HG03571 (cell line): ENCODE data around the gene EMSY.

ENCODE experiments used
- ATAC-seq: cut with Tn5 transposase; IDR thresholded peaks from one replicate; pipeline ENCODE4 v1.9.1; 2021; ENCODE audit not compliant: unreplicated experiment

Gene EMSY

DNA sequence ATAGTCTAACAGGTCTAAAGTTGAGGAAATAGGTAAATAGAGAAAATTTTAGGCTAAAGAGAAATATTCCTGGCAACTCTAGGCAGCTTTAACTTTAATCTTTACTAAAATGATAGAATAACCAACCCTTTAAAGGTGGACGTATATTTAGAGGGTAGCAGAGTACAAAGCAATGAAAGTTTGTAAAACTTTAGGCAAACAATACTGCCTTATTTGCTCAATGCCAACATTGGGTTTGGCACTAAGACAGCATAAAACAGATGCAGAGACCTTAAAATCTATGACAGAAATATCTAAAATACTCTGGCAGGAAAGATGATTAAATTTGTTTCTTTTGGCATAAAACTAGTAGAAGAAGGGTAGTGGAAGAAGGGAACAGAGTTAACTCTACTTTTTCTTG, 70.7 kb downstream of the EMSY start:
- ATAC-seq, result no peak

DNA sequence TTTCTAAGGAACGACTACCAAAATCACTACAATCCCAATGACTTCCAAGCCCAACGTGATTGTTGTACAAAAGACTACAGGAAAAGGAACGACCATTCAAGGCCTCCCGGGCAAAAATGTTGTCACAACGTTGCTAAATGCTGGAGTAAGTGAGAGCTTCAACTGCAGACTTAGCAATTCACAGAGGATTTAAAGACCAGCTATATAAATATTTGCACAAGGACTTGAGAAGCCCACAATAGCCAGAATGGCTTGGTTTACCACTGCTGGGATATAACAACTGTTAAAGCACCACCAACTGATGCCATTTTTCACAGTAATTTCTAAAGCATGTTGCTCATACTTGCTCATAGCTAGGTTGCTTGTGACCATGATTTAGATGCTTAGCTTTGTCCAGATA, 78.3 kb downstream of the EMSY start:
- no peak for ATAC-seq

DNA sequence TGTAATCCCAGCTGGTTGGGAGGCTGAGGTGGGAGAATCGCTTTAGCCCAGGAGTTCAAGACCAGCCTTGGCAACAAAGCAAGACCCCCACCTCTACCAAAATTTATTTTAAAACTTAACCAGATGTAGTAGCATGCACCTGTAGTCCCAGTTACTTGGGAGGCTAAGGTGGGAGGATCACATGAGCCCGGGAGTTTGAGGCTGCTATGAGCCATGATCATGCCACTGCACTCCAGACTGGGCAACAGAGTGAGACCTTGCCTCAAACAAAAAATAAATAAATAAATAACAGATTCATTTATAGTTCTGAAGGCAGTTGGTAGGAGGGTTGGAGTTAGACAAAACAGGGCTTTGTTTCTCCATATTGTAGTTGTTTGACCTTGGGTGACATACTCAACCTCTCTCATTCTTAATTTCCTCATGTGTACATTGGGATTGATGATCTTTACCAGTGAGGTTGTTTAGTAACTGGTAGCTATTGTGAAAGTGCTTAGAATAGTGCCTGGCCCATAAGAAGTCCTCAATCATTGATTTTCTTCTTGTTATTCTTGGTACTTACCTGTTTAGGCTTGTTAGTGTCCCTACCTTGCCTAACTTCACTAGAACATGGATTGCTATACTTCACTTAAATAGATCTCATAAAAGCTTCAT, 79.1 kb downstream of the EMSY start:
- no peak for ATAC-seq

DNA sequence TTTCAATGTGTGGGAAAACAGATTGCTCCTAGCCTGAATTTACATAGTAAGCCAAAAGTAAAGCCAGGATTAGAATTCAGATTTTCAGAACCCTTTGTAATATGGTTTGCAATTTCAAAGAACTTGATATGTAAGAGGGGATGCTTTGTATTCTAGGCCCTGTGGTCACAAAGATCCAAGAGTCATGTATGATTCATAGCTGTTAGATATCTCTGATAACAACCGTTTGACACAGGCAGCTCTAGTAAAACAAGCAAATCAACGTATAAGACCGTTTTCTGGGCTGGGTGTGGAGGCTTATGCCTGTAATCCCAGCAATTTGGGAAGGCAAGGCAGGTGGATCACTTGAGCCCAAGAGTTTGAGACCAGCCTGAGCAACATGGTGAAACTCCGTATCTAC, 79.6 kb downstream of the EMSY start:
- no peak for ATAC-seq

DNA sequence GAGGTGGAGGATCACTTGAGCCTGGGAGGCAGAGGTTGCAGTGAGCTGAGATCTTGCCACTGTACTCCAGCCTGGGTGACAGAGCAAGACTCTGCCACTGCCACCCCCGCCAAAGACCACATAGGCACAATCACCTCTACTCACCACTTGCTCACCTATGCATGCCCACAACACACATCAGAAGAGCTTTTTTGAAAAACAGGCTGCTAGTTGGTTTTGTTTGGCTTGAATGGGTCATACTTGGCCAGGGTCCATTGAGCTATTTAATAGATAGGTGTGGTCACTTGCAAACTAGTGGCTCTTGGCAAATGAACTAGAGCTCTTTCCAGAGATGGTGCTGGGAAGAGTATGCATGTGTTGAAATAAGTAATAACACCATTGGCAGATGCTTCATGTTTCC, 80.1 kb downstream of the EMSY start:
- no peak for ATAC-seq

DNA sequence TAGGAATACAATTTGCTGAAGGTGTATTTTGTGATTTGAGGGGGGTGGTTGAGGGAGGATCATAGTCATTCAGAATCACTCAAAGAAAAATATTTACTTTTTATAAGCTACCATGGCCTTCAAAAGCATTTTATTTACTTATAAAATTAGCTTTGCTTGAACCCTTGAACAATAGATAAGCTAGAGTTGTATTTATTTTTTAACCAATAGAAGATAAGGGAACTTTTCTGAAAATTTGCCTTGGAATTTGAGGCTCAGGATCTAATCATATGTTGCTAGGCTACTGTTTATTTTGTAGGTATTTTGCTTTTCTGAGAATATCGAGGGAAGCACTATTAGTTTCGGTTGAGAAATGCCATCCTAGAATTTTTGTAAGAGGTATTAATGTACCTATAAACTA, 82.1 kb downstream of the EMSY start:
- no peak for ATAC-seq

DNA sequence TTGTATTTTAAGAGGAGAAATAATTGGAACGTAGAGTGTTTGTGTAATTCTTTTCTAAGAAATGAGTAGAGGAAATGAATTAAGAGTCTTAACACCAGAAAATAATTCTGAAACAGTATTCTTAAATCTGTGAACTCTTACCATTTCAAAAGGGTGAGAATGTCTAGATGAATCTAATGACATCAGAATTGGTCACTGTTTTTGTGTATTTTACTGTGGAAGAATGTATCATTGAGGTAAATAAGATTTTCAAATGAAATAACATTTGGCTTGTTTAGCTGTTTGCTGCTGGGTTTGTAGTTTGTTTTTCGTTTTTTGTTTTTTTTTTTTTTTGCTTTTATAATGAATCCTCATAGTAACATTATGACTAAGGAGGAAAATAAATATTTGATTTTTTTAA, 97.6 kb downstream of the EMSY start:
- ATAC-seq, result no peak

DNA sequence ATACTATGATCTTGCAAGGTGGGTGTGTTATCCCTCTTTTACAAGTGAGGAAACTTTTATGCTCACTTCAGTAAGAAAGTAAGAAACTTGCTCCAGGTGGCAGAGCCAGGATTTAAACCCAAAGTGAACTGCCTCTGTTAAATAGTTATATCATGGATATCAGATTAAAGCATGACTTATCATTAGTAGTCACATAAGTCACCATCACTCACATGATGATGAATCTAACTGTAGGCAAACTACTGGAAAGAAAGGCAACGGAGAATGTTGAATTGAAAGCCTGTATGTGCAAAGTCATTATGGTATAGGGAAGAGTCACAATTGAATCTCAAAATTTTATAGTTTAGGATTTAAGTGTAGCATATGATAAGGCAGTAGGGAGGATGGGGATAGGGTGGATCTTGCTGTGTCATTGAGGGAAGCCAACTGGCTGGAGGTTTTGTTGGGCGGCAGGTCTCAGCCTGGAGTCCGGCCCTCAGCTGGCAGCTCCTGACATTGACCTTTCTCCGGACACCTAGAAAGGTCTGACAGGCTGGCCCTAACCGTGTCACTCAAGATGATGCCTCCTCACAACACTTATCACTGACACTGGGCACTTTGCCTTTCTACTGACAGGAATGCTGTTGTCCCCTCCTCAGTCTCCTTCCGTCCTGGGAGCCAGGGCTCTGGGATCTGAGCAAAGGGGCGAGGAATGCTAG, 98.3 kb downstream of the EMSY start:
- no peak for ATAC-seq

DNA sequence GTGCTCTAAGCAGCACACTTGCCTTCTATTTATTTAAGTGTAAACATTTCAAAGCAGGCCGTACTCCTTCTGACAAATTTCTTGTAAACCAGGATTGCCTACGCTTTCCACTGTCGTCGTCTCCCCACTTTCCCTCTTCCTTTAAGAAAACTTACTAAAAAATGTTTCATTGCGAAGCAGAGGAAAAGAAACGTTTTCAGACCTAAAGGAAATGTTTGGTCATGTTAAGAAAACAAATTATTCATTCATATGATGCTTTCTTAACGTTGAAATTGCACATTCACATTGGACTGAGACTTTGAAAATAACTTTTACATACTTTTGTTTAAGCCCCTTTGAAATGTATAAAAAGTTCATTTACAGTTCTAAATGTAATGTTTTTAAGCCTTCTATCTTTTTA, 106.0 kb downstream of the EMSY start:
- no peak for ATAC-seq

DNA sequence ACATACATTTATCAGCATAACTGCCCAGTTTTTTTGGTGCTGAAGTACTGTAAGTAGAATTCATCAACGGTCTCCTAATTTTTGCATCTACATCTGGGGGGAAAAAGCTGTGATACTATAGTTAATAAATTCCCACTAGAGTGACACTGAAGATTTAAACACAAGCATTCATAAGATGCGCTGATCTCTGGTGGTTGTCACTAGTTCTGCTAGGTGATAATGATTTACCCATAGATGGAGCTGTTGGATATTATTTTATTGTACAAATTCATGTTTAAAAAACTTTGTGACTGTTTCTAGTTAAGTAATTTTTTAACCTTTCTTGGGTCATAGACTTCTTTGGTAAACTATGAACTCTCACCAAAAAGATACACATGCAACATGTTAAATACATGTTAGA, 106.6 kb downstream of the EMSY start:
- no peak for ATAC-seq

DNA sequence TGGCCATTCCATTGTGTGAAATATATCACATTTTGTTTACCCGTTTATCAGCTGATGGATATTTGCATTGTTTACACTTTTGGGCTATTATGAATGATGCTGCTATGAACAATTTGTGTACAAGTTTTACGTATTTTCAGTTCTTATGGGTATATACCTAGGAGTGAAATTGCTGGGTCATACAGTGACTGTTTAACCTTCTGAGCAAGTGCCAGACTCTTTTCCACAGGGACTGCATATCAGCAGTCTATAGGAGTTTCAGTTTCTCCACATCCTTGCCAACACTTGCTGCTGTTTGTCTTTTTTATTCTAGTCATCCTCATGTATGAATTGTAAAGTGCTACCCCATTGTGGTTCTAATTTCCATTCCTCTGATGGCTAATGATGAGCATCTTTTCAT, 108.2 kb downstream of the EMSY start:
- no peak for ATAC-seq

DNA sequence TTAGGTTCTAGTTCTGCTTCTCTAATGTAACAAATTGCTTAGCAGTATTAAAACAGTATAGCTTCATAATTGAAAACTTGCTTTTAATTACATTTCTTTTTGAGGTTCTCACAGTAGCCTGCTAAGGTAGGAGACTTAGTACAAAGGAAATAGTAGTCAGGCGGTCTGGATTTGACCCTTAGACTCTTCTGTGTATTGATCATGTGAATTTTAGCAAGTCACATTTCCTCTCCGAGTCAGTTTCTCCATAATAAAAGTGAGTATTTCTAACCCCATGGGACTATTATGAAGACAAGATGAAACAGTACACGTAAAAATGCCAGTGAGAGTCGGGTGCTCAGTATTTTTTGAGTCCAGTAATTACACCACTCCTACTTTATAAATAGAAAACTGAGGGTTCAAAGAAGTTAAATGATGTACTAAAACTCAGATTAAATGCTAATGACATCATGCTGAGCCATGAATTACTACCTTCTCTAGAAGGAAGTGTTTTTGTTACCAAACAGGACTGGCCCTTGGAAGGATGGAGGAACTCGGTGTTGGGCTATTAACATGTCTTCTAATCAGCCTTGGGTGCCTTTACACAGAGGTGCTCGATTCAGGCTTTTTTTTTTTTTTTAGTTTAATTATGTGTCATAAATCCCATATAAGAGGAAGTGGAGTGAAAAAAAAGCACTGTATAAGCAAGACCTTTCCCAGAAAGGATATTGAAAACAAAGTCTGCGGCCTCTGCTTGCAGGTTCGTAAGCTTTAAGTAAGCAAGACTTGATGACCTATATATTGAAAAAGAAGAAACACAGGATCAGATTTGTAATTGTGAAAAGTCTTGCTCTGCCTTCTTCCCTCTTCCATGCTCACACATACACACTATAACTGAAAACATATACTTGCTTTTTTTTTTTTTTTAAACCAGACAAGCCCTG, 109.0 kb downstream of the EMSY start:
- no peak for ATAC-seq

DNA sequence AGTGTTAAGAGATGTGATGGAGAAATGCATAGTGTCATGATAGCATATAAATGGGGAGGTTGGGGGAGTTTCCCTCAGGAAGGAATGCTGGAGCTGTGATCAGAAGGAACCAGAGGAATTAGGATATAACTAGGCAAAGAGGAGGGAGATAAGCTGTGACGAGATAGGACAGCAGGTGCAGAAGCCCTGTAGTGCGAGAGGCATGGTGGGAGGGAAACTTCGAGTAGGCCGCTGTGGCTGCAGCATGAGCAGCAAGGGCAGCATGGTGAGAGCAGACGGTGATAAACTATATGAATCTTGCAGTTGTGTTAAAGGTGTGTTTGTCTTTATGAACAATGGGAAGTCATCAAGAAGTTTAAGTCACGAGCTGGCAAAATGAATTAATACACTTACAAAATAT, 109.9 kb downstream of the EMSY start:
- no peak for ATAC-seq

DNA sequence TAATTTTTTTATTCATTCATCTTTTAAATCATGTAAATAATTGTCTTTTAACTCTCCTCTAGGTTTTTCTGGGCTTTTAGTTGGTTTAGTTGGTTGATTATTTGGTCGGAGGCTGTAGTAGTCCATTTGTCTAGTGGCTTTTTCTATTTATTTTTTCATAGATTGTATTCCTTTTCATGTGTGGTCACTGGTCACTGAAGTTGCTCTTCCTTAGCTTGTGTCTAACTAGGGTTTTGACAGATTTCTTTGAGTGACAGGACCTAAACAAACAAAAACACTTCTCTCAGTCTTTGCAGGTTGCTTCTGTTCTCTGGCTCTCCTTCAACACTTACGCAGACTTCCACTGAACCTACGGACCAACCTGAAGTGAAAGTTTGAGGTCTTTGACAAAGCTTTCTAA, 112.6 kb downstream of the EMSY start:
- ATAC-seq, result no peak

DNA sequence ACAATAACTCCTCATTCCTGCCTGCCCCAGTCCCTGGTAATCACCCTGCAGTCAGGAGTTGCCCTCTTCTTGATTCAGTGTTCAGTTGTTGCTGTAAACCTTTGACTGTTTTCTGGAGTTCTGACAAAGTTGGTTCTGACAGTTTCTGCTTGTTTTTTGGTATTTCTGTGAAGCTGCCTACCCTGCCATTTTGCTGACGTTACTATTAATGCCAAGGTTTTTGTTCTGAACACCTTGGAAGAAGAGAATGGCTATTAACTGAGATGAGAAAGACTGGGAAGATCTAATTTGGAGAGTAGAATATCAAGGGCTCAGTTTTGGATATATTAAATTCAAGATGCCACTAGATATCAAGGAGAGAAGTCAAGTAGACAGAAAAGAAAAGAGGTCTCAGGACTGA, 113.7 kb downstream of the EMSY start:
- no peak for ATAC-seq

DNA sequence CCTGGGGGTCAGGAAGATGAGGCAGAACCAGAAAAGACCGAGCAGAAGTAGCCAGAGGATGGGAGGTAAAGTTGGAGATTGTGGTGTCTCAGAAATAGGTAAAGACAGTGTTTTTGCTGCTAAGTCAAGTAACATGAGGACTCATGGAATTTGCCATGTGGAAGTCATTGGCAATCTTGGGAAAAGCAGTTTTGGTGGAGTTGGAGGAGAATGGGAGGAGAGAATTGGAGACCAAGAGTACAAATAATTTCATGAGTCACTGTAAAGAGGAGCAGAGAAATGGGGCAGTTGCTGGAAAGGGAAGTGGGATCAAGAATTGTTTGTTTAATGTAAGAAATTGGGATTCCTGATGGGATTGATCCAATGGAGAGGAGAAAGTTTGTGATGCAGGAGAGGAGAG, 114.1 kb downstream of the EMSY start:
- no peak for ATAC-seq

DNA sequence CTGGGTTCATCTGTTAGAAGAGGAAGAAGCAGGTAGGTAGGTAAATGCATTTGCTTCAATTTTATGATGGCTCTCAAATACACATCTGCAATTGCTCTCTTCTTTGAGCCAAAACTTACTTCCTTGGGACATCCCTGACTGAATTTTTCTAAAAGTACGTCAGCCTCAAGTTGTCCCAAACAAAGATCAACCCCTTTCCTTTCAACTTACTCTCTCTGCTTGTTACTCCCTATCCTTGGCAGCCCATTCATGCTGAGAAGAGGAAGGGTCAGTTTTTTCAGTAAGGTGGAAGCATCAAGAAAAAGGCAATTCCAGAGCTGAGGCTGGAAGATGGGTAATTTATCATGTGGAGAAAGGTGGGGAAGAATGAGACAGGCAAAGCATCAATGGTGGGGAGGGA, 114.5 kb downstream of the EMSY start:
- ATAC-seq, result no peak

DNA sequence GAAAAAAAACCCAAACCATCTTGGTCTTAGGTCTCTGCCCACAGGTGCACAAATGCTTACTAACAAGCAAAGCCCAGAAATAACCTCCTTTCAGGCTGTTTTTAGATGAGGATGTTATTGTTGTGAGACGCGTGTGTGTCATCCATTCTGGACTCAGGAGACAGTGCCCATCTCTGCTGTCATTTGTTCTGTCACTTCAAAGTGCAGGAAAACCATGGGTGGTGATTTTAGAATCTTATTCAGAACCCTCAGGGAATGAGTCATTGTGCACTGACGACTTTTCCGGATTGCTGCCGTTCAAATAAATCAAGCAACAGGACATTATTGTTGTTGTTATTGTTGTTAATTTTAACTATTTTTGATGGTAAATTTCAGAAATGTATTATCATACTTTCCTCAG, 115.4 kb downstream of the EMSY start:
- no peak for ATAC-seq

DNA sequence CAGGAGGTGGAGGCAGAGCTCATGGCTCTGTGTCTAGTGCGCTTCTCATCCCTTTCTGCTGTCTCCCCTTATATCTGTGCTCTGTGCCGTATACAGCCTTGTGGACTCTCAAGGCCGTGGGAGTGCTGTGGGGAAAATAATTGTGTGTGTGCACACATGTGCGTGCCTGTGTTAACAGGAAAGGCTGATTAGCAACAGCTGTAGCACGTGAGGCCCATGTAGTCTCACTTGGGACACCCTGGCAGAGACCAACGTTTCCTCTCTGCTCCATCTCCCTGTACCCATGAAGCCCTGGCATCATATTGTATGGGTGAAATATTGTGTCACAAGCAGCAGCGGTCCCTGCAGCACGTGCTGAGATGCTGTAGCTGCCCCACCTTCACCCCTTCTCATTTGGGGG, 116.4 kb downstream of the EMSY start:
- no peak for ATAC-seq

DNA sequence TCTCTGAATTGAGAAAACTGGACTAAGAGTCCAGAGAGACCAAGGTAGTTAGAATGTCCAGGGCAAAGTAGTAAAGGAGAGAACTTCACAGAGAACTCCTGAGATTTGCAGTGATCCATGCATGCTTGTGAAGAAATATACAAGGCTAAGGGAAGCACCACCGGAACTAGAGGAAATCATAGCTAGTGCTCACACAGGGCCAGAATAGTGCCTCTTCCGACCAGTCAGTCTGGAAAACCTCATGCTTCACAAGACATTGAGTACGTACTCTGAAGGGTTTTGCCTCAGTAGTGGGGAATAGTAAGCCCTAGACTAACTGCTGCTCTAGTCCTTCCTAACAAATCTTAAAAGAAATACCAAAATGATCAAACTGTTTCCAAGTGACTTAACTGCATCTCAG, 117.7 kb downstream of the EMSY start:
- ATAC-seq, result no peak

DNA sequence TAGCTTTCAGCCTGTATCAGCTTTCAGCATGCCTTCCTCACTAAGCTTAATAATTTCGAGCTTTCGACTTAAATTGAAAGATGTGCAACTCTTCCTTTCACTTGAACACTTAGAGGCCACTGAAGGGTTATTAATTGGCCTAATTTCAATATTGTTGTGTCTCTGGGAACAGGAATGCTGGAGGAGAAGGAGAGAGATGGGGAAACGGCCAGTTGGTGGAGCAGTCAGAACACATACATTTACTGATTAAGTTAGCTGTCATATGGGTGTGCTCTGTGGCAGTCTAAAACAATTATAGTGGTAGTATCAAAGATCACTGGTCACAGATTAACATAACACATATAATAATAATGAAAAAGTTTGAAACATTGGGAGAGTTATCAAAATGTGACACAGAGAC, 119.5 kb downstream of the EMSY start:
- ATAC-seq, result no peak

DNA sequence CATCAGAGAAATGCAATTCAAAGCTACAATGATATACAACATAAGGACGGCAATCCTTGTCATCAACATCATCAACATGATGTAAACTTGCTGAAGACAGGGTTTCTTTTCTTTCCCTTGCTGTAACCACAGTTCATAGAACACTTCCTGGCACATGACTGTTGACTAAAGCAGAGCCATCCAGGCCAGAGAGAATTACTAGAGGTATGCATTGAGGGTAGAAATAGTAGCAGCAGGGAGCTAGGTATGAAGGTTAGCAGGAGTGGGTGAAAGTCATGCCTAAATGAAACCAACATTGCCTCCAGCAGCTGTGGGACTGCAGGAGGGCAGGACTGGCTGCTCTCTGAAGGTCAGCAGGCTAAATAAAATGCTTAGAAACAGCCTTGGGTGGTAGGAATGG, 122.0 kb downstream of the EMSY start:
- no peak for ATAC-seq
